ENCODE data around the gene ASXL1.

The ASXL1 gene

DNA sequence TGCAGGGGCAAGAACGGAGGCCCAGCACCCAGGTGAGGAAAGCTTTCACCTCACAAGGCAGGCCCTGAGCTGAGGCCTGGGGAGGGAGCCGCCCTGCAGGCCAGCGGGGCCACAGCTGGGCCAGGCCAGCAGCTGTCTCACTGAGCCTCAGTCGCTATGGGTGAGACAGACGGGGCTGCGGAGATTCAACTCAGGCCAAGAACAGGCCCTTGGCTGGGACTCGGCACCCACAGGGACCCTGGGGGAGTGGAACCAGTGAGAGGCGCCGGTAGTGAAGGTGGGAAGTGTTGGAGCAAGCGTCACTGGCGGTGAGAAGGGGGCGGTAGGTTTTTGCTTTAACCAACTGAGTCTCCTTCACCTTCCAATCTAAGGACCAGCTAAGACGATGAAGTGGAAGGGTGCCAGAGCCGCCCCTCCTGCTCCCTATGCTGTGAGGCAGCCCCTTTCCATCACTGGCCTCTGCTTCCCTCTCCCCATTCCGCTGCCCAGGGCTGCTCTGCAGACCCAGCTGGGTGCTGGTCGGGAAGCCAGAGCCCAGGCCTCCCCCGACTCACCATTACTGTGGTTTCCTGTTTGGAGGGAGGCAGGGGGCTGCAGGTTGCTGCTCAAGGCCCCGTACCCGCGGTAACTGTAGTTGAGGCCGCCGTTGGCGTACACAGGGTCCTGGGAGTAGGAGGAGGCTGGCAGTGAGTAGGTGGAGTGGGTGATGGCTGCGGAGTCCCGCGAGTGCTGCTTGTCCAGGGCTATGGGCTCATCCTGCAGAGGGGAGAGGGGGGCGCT is 93.7 kb downstream of the ASXL1 start:
- no peak for DNase-seq (ENCODE audit: low read depth in 2 of 3, low spot score in 2 of 3)

DNA sequence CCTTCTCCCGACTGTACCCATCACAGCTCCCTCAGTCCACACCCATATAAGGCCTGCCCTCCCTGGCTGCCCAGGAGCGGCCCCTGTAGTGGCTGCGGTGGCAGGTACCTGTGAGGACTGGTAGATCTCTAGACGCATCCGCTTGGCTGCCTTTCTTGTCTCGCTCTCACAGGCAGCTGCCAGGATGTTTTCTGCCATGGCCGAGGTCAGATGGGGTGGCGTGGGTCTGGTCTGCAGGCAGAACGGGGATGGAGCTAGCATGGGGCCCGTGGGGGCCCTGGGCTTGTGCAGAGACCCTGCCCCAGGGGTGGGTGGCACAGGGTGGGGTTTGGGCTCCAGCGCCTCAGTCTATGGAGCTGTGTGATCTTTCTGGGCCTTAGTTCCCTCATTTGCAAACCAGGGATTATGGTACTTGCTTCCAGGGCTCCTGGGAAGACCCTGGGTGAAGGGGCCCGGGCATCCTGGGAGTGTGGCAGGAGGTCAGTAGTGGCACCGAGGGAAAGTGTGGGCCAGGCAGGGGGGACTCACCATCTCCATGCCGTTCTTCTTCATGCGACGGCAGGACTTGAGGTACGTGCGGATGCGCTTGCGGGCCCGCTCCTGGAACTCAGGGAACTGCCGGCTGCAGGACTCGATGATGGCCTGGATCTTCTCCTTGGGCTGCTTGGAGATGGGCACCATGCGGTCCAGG is 94.8 kb downstream of the ASXL1 start:
- DNase-seq (ENCODE audit: low read depth in 2 of 3, low spot score in 2 of 3) = no peak

DNA sequence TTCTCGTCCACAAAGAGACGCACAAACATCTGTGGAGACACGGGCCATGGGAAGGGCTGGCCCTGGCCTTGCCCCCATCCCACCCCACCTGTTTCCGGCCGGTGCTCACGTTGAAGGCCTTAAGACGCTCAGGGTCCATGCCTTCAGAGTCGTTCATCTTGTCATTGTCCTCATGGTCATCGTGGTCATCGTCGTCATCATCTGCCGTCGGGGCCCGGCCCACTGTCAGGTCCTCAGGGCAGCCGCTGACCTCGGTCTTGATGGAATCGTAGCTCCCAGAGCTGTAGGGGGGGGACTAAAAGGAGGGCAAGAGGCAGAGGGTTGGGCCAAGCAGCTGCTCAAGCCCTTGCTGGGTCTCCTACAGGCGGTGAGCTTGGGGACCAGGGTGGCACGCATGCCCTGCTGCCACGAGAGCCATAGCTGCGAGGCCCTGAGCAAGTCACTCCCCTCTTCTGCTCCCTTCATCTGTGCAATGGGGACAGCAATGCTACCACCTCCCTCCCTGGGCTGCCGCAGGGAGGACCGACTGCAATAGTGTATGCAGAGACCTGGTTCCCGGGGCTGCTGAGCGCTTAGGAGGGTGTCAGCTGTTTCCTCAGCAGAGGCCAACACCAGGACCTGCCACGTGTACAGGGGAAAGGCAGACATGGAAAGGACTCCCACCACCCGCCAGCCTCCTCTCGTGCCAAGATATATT is 95.5 kb downstream of the ASXL1 start:
- DNase-seq (ENCODE audit: low read depth in 2 of 3, low spot score in 2 of 3) = no peak

DNA sequence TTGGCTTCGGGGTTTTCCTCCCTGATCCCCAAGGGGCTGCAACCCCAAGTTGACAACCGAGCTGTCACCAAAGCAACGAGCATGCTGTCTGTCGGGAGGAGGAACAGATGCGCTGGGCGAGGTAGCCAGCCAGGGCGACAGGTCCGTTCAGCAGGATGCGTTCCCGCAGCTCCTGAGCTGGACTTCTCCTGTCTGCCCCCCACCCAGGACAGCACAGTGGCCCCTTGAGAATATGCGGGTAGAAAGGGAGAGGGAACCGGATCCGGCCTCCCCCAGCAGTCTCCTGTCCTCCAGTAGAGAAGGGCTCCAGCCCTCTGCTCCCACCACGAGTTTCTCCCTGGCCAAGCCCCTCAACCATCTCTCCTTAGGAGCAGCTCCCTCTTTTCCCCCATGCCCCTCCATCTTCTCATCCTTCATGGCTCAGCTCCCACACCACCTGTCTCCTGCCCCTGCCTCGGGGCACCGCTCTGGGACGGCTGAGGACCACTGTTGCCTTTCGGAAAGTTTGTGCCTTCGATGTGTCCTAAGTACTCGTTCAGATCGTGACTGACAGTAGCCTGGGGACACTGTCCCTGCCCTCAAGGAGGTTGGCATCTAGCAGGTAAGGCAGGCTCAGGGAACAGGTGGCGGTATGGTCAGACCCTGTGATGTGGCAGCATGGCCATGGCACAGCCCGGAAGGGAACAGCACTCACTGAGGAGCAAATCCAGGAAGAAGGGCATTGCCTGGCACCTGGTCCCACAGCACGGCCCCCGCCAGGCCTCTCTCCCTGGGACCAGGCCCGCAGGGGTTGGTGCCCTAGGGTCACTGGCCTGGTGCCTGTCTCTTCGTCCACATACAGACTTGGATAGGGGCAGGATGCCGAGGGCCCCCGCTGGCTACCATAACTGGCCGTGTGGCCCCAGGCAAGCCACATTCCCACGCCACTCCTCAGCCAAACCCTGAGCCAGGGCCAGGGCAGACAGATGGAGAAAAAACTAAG is 96.3 kb downstream of the ASXL1 start:
- no peak for DNase-seq (ENCODE audit: low read depth in 2 of 3, low spot score in 2 of 3)

DNA sequence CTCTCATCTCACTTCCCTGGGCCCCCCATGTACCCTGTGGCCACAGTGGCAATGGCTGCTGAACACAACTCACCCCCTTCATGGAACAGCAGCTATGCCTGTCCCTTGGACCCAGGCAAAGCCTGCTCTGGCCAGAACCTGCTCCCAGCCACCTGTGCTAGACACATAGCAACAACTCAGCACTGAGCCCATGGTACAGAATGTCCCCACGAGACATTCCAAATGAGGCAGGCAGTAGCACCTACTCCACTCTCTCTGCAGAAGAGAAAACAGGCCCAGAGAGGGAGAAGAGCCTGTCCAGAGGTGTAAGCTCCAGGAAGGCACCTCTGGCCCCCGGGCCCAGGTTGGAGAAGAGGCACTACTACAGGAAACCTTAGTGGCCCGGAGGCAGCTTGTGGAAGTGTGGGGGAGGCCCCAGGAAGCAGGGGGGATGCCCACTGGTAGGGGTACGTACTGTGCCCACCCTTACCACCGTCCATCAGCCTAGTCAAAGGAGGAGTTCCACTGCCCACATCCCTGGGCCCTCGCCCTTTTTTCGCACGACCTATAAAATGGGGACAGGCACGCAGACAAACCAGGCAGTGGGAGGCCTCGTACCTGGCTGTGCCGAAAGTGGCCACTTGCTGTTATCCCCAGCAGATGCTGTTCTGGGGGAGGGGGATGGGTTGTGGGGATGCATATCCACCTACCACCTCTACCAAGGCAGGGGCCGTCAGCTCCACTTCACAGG is 97.2 kb downstream of the ASXL1 start:
- no peak for DNase-seq (ENCODE audit: low read depth in 2 of 3, low spot score in 2 of 3)

DNA sequence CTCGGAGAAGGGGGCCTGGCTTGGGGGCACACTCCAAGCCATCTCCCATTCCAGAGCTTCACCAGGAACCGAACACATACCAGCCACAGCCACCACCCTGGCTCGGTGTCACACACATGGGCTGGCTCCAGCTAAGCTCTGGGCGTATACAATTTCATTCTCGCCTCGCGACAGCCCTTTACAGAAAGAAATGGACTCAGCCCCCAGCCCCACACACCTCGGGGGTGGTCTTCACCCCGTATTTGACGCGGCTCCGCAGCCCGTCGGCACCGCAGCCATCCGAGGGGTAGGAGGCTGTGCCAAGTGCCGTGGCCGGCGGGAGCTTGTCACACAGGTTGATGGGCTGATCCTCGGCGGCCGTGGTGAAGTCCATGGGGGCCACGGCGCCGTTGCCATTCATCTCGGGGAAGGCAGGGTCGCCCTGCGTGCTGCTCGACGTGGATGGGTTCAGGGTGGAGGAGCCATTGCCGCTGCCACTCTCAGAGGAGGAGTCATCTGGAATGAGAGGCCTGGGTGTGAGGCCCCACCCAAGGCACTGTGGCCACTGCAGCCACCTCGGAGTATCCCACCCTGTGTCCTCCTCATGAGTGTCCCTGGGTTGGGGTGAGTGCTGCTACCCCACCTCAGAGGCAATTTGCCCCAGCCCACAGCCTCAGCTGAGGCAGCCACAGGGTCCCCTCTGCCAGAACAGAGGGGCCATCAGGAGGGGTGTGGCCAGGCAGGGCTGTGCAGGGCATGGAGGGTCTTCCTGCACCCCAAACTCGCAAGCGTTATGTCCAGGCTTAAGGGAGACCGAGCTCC is 98.0 kb downstream of the ASXL1 start:
- no peak for DNase-seq (ENCODE audit: low read depth in 2 of 3, low spot score in 2 of 3)

DNA sequence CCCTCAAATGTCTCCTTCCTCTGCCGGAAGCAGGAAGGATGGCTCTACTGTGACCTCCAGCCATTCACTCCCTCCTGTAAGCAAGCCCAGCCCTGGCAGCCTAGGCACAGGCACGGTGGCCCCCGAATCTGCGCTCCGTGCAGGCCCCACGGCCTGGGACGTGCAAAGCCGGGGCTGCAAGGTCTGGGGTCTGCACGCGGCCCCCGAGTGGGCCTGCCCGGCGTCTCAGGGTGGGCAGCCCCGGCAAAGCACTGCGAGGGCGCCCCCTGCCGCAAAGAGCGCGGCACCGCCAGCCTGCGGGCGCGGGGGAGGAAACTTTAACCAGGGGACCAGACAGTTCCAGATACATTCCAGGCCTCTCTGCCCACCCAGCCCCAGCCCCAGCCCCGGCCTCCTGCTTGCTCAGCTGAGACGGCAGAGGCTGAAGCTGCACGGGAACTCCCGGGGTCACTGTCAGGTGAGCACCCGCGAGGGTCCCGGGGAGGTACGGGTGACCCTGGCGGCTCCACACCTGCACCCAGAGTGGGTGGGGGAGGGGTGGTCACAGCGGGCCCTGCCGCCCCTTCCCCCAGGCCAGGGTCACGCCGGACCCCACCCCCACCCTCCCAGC is 98.8 kb downstream of the ASXL1 start:
- DNase-seq (ENCODE audit: low read depth in 2 of 3, low spot score in 2 of 3) = no peak

DNA sequence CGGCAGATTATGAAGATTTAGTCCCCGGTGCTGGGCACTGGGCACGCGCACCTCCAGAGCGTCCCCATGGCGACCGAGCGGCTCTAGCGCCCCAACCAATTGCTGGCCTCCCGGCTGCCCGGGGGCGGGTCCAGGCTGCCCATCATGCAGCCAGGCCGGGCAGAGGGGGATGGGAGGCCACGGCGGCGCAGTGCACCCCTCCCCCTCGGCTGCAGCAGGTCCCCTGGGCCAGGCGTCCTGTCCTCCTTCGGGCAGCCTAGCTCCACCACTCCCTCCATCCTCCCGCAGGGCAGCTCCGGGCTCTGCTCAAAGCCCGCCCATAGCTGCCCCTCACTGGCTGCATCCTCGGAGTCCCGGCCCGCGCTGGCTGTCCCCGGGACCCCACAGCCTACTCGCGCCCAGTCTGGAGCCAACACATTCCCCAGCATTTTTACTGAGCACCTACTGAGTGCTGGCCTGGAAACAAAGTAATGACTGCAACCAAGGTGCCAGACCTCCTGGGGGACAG is 99.4 kb downstream of the ASXL1 start:
- no peak for DNase-seq (ENCODE audit: low read depth in 2 of 3, low spot score in 2 of 3)

DNA sequence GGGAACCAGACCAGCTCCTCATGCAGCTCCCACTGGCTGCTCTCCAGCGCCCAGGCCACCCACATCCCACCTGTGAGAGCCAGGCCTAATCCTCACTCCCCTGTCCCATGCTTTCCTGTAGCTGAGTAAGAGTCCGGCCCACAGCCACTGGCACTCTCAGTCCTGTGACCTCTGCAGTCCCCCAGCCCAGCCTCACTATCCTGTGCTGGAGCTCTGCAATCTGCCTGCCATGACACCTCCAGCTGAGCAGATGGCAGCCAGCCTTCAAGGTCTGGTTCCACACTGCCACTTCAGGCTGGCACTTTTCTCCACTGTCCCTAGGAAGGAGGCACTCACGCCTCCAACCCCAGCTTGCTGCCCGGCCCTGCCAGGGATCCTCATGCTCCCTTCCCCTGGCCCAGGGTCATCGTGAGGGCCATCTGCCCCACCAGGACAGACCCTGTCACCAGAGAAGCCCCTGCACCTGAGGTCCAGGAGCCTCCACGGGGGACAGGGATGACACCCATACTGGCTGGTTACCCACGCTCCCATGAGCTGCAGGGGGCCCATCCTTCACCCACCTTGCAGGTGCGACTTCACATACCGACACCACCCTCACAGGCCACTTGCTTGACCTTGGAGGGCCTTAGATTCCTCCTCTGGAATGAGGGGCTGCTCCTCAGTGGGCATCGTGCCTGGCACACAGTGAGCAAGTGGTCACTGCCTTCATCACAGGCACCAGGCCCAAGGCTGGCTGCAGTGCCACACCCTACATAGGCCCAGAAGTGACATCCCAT is 100.1 kb downstream of the ASXL1 start:
- DNase-seq (ENCODE audit: low read depth in 2 of 3, low spot score in 2 of 3) = no peak

DNA sequence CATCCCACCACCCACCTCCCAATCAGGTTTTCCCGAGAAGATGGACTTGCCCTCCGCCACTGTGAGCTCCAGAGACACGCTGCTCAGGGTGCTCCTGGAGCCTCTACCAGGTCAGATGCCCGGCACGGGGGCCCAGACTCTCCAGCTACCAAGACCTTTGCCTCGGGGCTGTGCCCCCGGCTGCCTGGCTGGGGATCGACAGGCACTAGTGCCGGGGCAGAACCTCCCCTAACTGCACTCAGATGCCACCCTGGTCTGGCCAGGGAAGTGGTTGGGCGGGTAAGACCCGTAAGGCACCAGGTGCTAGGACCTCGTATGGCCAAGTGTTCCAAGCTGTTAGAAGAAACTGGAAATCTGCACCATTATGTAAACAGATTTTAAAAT is 100.7 kb downstream of the ASXL1 start:
- no peak for DNase-seq (ENCODE audit: low read depth in 2 of 3, low spot score in 2 of 3)

DNA sequence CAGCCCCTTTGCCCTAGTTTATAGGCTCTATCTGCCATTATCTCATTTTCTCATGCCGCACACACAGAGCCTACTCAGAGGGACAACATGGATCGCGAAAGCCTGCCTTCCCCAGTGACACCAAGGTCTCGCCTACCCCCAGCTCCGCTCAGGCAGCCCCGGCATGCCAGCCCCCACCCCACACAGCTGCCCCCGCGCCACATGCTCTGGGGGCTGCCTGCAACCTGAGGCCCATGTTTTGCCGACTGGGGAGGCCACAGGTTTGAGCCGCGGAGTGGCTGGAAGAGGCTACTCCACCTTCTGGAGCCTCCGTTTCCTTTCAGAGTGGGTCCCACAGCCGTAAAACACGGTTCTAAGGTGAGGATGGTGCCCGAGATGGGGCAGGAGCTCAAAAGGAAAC is 102.1 kb downstream of the ASXL1 start:
- no peak for DNase-seq (ENCODE audit: low read depth in 2 of 3, low spot score in 2 of 3)

DNA sequence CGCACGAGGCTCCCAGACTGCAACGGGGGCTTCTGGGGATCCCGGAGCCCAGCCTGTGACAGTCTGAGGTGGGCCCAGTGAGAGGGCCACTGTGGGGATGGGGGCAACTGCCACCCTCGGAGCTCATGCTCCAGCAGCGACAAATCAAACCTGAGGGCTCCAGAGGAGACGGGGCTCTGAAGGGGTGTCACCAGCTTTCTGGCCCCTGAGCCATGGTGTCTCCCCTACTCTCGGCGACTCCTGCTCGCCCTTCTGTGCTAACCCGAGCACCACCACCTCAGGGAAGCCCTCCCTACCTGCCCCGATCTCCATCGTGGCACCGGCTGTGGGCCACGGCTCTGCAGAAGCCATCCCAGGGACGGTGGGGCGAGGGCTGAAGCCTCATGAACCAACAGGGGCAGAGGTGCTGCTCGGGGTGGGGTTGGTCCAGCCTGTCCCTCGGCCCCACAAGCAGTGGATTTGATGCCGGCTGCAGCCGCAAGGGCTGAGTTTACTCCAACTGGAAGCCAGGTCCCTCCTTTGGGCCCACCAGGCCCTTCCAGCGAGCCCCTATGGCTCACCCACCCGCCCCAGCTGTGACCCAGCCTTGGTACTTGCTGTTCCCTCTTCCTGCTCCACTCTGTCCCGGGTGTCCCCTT is 102.7 kb downstream of the ASXL1 start:
- no peak for DNase-seq (ENCODE audit: low read depth in 2 of 3, low spot score in 2 of 3)

DNA sequence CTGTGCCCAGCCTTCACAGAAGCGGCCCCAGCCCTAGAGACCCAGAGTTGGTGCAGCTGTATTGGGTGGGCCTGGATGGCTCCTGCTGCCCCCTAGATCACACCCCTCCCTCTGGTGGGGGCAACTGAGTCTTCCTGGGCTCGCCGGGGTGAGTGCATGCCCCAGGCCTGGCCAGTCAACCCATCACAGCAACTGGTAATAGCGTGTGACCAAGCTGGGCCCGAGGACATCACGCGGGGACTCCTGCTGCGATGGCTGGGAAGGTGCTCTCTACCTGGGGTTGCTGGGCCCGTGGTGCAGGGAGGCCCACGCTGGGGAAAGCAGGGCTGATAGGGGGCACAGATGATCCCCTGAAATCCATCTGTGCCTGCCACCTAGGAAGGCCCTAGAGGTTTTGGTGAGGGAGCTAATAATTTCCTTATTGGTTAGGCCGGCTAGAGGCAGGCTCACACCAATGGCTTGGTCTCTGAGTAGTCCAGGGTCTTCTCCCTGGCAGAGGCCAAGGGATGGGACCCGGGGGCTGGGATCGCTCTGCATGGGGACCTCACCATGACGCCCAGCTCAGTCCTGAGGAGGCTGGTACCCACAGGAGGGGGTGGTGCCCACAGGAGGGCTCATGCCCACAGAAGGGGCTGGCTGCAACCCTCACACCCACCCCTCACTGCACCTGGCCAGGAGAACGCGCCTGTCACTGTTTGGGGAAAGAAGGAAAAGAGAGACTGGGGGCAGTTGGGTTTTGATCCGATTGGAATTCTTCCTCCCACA is 103.9 kb downstream of the ASXL1 start:
- no peak for DNase-seq (ENCODE audit: low read depth in 2 of 3, low spot score in 2 of 3)

DNA sequence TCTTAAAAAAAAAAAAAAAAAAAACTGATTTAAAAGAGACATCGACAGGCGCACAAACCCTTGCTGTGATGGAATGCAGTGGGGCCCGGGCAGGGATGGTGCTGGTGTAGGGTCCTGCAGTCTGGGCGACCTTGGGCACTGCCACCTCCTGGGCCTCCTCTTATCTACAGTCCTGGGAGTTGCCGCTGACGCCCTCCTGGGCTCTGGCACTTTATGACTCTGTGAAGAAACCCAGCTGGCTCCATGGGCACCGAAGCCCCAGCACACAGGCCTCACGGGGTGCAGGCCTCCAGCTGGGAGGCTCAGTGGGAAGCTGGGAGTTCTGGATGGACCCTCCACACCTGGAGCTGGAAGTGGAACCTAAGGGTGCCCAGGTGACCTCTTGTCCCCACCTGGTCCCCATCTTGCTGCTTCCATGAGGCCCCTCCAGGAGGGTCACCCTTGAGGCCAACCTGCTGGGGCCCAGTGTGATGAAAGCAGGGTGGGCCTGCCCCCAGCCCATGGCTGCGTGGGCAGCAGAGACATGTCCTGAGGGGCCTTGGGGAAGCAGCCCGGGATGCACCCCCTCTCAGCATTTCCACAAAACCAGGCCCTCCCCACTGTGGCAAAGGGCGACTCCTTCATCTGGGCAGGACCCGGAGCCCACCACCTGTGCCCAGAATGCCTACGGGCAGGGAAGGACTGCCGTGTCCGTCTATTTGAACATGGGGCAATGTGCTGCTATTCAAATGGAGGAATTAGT is 104.9 kb downstream of the ASXL1 start:
- DNase-seq (ENCODE audit: low read depth in 2 of 3, low spot score in 2 of 3) = no peak

DNA sequence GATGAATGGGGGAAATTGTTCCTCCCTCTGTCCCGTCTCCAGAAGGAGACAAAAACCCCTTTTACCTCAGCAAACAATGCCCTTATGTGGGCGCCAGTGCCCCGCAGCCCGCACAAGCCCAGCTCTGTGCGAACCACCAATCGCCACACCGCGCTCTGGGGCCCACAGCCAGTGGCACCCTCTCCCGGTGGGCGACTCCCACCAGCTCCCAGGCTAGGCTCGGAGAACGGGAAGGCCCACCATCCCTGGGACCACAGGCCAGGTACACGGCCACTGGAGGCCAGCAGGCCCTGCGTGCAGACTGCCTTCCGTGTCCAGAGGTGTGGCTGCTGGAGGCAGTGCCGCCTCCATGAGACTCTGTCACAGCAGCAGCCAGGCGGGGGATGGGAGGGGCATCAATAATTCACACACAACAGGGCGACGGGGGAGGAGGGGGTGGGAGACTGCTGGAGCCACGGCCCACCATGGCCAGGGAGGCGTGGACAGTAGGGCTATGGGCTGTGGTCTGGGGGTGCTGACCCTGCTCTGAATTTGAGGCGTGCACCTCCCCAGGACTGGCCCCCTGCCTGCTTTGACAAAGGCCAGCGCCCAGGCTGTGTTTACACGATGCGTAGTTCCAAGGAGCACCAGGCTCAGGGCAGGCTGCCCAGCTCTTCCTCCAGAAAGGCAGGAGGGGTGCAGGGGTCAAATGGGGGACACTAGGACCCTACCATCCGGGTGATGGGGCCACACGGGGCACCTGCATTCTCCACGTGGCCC is 105.7 kb downstream of the ASXL1 start:
- DNase-seq (ENCODE audit: low read depth in 2 of 3, low spot score in 2 of 3) = no peak

Data from activated CD8-positive, alpha-beta memory T cell treated with anti-CD3 and anti-CD28 coated beads for 48 hours (primary cell).